Mammary microvascular endothelial cell (primary cell): ENCODE measurements around the gene MAP3K6. TPM values are rescaled to one million over a fixed set of nuclear protein-coding genes. Genes with fewer than 3 reads are reported as not detected.

ENCODE experiments used
- total RNA-seq: library from RNA; depleted of rRNA; stranded (reverse); fragments of >200 nt; gene quantifications from 2 replicates; pipeline ENCODE4 v1.2.3, GENCODE V29; 2015

The MAP3K6 gene
- total RNA-seq, result 16.9 and 20.6 TPM in 2 replicates

GRCh38 chr1:27366411-27367159 lies at the start of gene MAP3K6:
MAP3K6 (minus strand) TSS chr1:27366961; CDS start chr1:27366597, 364 bp downstream.

GRCh38 chr1:27392096-27392777 lies 25.5 kb upstream of the MAP3K6 start, which contains the start of gene GPR3:
GPR3 (plus strand) TSS chr1:27392622; CDS start chr1:27393799, 1,177 bp downstream.

GRCh38 chr1:27383039-27383605 lies 16.4 kb upstream of the MAP3K6 start, which contains the start of gene CD164L2:
CD164L2 (minus strand) TSS chr1:27383333; CDS start chr1:27383239, 94 bp downstream.

GRCh38 chr1:27374362-27375086 lies 7.8 kb upstream of the MAP3K6 start, which contains the start of gene FCN3:
FCN3 (minus strand) TSS chr1:27374824; CDS start chr1:27374818, 6 bp downstream.

GRCh38 chr1:27341525-27342252 lies 25.1 kb downstream of the MAP3K6 start, which contains the start of gene SYTL1:
SYTL1 (plus strand) TSS chr1:27342022; CDS start chr1:27345335, 3,313 bp downstream.

GRCh38 chr1:27321813-27322568 lies 44.8 kb downstream of the MAP3K6 start, which contains the start of gene TMEM222:
TMEM222 (plus strand) TSS chr1:27322163; CDS start chr1:27322198, 35 bp downstream.

Other genes with a start within 250 kb of the MAP3K6 start
- 21.3 and 28.6 TPM in 2 replicates for gene SLC9A1, start 211.8 kb downstream of the MAP3K6 start, total RNA-seq
- 20.1 and 23.4 TPM in 2 replicates for gene WDTC1, start 132.3 kb downstream of the MAP3K6 start, total RNA-seq
- gene TMEM222, start 44.8 kb downstream of the MAP3K6 start, total RNA-seq, result 26.4 and 27.7 TPM in 2 replicates
- gene SYTL1, start 24.9 kb downstream of the MAP3K6 start, total RNA-seq, result 0.27 and 0.30 TPM in 2 replicates
- gene FCN3, start 7.9 kb upstream of the MAP3K6 start, total RNA-seq, result 0.64 and 2.3 TPM in 2 replicates
- not detected in 2 replicates for gene CD164L2, start 16.4 kb upstream of the MAP3K6 start, total RNA-seq
- 2.0 and 2.1 TPM in 2 replicates for gene GPR3, start 25.7 kb upstream of the MAP3K6 start, total RNA-seq
- 36.2 and 41.9 TPM in 2 replicates for gene WASF2, start 123.2 kb upstream of the MAP3K6 start, total RNA-seq
- 4.7 and 5.6 TPM in 2 replicates for gene AHDC1, start 237.2 kb upstream of the MAP3K6 start, total RNA-seq